ENCODE data around the gene KLHDC10.
"Not testable (repeated sequence)": the region's sequence is repeated elsewhere in the genome, so short reads cannot be mapped to it uniquely, and the experiment has no call there.

KLHDC10 gene

GRCh38 chr7:130118294-130118693 is 48.0 kb downstream of the KLHDC10 start:
- no peak for DNase-seq (ENCODE audit: low spot score)

GRCh38 chr7:130118801-130119200 is 48.5 kb downstream of the KLHDC10 start:
- no peak for DNase-seq (ENCODE audit: low spot score)

- DNase-seq (ENCODE audit: low spot score), result no peak
Observed at GRCh38 chr7:130123501-130123900, 53.2 kb downstream of the KLHDC10 start.

GRCh38 chr7:130124711-130125110 is 54.4 kb downstream of the KLHDC10 start:
- no peak for DNase-seq (ENCODE audit: low spot score)

GRCh38 chr7:130126840-130127239 is 56.5 kb downstream of the KLHDC10 start:
- not testable (repeated sequence) for DNase-seq (ENCODE audit: low spot score)

- no peak for DNase-seq (ENCODE audit: low spot score)
Observed at GRCh38 chr7:130127404-130127803, 57.1 kb downstream of the KLHDC10 start.

- no peak for DNase-seq (ENCODE audit: low spot score)
Observed at GRCh38 chr7:130127821-130128317, 57.5 kb downstream of the KLHDC10 start.

- DNase-seq (ENCODE audit: low spot score), result no peak
Observed at GRCh38 chr7:130129011-130129411, 58.7 kb downstream of the KLHDC10 start.

GRCh38 chr7:130131191-130131834 is 61.0 kb downstream of the KLHDC10 start:
- no peak for DNase-seq (ENCODE audit: low spot score)

GRCh38 chr7:130131964-130132875 is 61.9 kb downstream of the KLHDC10 start:
- DNase-seq (ENCODE audit: low spot score), result no peak

- no peak for DNase-seq (ENCODE audit: low spot score)
Observed at GRCh38 chr7:130133029-130133782, 62.9 kb downstream of the KLHDC10 start.

- DNase-seq (ENCODE audit: low spot score), result no peak
Observed at GRCh38 chr7:130134106-130134636, 63.8 kb downstream of the KLHDC10 start.

- no peak for DNase-seq (ENCODE audit: low spot score)
Observed at GRCh38 chr7:130134726-130135125, 64.4 kb downstream of the KLHDC10 start.

- DNase-seq (ENCODE audit: low spot score), result no peak
Observed at GRCh38 chr7:130135208-130136205, 65.2 kb downstream of the KLHDC10 start.

GRCh38 chr7:130136579-130137167 is 66.3 kb downstream of the KLHDC10 start:
- DNase-seq (ENCODE audit: low spot score), result no peak

GRCh38 chr7:130137207-130137606 is 66.9 kb downstream of the KLHDC10 start:
- DNase-seq (ENCODE audit: low spot score), result no peak

GRCh38 chr7:130139193-130139960 is 69.0 kb downstream of the KLHDC10 start:
- no peak for DNase-seq (ENCODE audit: low spot score)

GRCh38 chr7:130140551-130141160 is 70.3 kb downstream of the KLHDC10 start:
- no peak for DNase-seq (ENCODE audit: low spot score)

GRCh38 chr7:130141161-130141883 is 71.0 kb downstream of the KLHDC10 start:
- no peak for DNase-seq (ENCODE audit: low spot score)

Measured in GM03348 (cell line).